Skin of body (tissue), 2 donors: Measurements from ENCODE around the gene PMFBP1. TPM values are rescaled to one million over a fixed set of nuclear protein-coding genes. Genes with fewer than 3 reads are reported as not detected.

Experiments
- DNase-seq: peaks from one replicate; lab custom pipeline; 2025; lab: John Stamatoyannopoulos, UW
- total RNA-seq: library from RNA; depleted of rRNA; stranded (reverse); fragments of >200 nt; gene quantifications from one replicate; pipeline ENCODE4 v1.2.3, GENCODE V29; 2014

Gene PMFBP1
- 1.8 TPM for total RNA-seq

GRCh38 chr16:72172105-72173034 is at the start of gene PMFBP1:
Gene PMFBP1, minus strand, starts transcription at chr16:72172155. Its CDS starts 947 bp downstream, at chr16:72171208.
- DNase-seq = no peak

GRCh38 chr16:72221630-72222024 is 49.7 kb upstream of the PMFBP1 start:
- DNase-seq = no peak

- no peak for DNase-seq
Measured at GRCh38 chr16:72220875-72221629, 49.1 kb upstream of the PMFBP1 start.

- DNase-seq = no peak
Measured at GRCh38 chr16:72219282-72219681, 47.3 kb upstream of the PMFBP1 start.

- DNase-seq = no peak
Measured at GRCh38 chr16:72216767-72217166, 44.8 kb upstream of the PMFBP1 start.

GRCh38 chr16:72214821-72215220 is 42.9 kb upstream of the PMFBP1 start:
- no peak for DNase-seq

- DNase-seq = no peak
Measured at GRCh38 chr16:72211110-72211509, 39.2 kb upstream of the PMFBP1 start.

- no peak for DNase-seq
Measured at GRCh38 chr16:72210555-72210954, 38.6 kb upstream of the PMFBP1 start.

- DNase-seq = no peak
Measured at GRCh38 chr16:72210072-72210471, 38.1 kb upstream of the PMFBP1 start.

GRCh38 chr16:72206299-72206698 is 34.3 kb upstream of the PMFBP1 start:
- DNase-seq = no peak

- no peak for DNase-seq
Measured at GRCh38 chr16:72203401-72203800, 31.4 kb upstream of the PMFBP1 start.

- DNase-seq = no peak
Measured at GRCh38 chr16:72202014-72202413, 30.1 kb upstream of the PMFBP1 start.

- DNase-seq = no peak
Measured at GRCh38 chr16:72201387-72201786, 29.4 kb upstream of the PMFBP1 start.

GRCh38 chr16:72199761-72200337 is 27.9 kb upstream of the PMFBP1 start:
- no peak for DNase-seq

GRCh38 chr16:72198771-72199201 is 26.8 kb upstream of the PMFBP1 start:
- DNase-seq = no peak

GRCh38 chr16:72198021-72198711 is 26.2 kb upstream of the PMFBP1 start:
- DNase-seq = peak; percentile 83

GRCh38 chr16:72197545-72197944 is 25.6 kb upstream of the PMFBP1 start:
- no peak for DNase-seq

GRCh38 chr16:72195609-72196008 is 23.7 kb upstream of the PMFBP1 start:
- DNase-seq = no peak

- DNase-seq = no peak
Measured at GRCh38 chr16:72191551-72191950, 19.6 kb upstream of the PMFBP1 start.

GRCh38 chr16:72189865-72190371 is 18.0 kb upstream of the PMFBP1 start:
- no peak for DNase-seq

- DNase-seq = no peak
Measured at GRCh38 chr16:72188541-72188940, 16.6 kb upstream of the PMFBP1 start.
